D341Med (cell line): ENCODE measurements around the gene MFRP.
"Not testable (repeated sequence)": the region's sequence is repeated elsewhere in the genome, so short reads cannot be mapped to it uniquely, and the experiment has no call there.

Experiments
- DNase-seq: peaks from one replicate; pipeline ENCODE4 v3.0.0; 2012; ENCODE audit warnings: low spot score

MFRP gene

GRCh38 chr11:119346605-119347004 is at the start of gene MFRP:
TSS of gene MFRP (minus strand) at chr11:119346705. CDS start at chr11:119346513, 192 bp downstream.
- no peak for DNase-seq

GRCh38 chr11:119391275-119391674 is 44.8 kb upstream of the MFRP start:
- no peak for DNase-seq

- DNase-seq: no peak
Observed at GRCh38 chr11:119389611-119390254, 43.2 kb upstream of the MFRP start.

GRCh38 chr11:119388103-119388502 is 41.6 kb upstream of the MFRP start:
- DNase-seq: no peak

- no peak for DNase-seq
Observed at GRCh38 chr11:119384332-119384731, 37.8 kb upstream of the MFRP start.

- not testable (repeated sequence) for DNase-seq
Observed at GRCh38 chr11:119382513-119382912, 36.0 kb upstream of the MFRP start.

- no peak for DNase-seq
Observed at GRCh38 chr11:119382101-119382500, 35.6 kb upstream of the MFRP start.

- DNase-seq: peak; percentile 97
Observed at GRCh38 chr11:119381181-119381988, 34.9 kb upstream of the MFRP start, which contains the start of gene USP2. TSS of gene USP2 (minus strand) at chr11:119381690. CDS start at chr11:119373480, 8,210 bp downstream.

GRCh38 chr11:119380827-119381180 is 34.3 kb upstream of the MFRP start:
- DNase-seq: no peak

- DNase-seq: no peak
Observed at GRCh38 chr11:119380160-119380826, 33.8 kb upstream of the MFRP start.

- no peak for DNase-seq
Observed at GRCh38 chr11:119378851-119379465, 32.5 kb upstream of the MFRP start.

- no peak for DNase-seq
Observed at GRCh38 chr11:119377961-119378667, 31.6 kb upstream of the MFRP start.

GRCh38 chr11:119377112-119377901 is 30.8 kb upstream of the MFRP start:
- DNase-seq: no peak

GRCh38 chr11:119376197-119376847 is 29.8 kb upstream of the MFRP start:
- no peak for DNase-seq

GRCh38 chr11:119375337-119376196 is 29.1 kb upstream of the MFRP start:
- DNase-seq: peak; percentile 79

- DNase-seq: no peak
Observed at GRCh38 chr11:119374632-119375336, 28.3 kb upstream of the MFRP start.

GRCh38 chr11:119373921-119374631 is 27.6 kb upstream of the MFRP start:
- peak; percentile 74 for DNase-seq
